SK-N-SH treated with all-trans-retinoic acid at 6 μM for 48 hours (cell line): ENCODE measurements around the gene NAPSA.

Source experiments
- ARNTL ChIP-seq: fragments of 450-650 bp; formaldehyde crosslinking; IDR thresholded peaks from 2 replicates; pipeline ENCODE4 v1.5.0; 2020; ENCODE audit warnings: low read depth, mild to moderate bottlenecking, moderate library complexity, borderline replicate concordance
- BACH2 ChIP-seq: fragments of 250-450 bp; sonication (Bioruptor Pico); IDR thresholded peaks from 2 replicates; pipeline ENCODE4 v1.9.0; 2021; ENCODE audit warnings: mild to moderate bottlenecking, borderline replicate concordance
- CREB5 ChIP-seq: fragments of 250-450 bp; sonication (Bioruptor Pico); IDR thresholded peaks from 2 replicates; pipeline ENCODE4 v1.5.1; 2020; ENCODE audit warnings: low read depth, mild to moderate bottlenecking, moderate library complexity
- ESRRG ChIP-seq: fragments of 250-450 bp; sonication (Bioruptor Pico); IDR thresholded peaks from 2 replicates; pipeline ENCODE4 v1.6.1; 2021; ENCODE audit warnings: mild to moderate bottlenecking
- GLIS3 ChIP-seq: fragments of 250-450 bp; sonication (Bioruptor Pico); IDR thresholded peaks from 2 replicates; pipeline ENCODE4 v1.5.0; 2020; ENCODE audit warnings: mild to moderate bottlenecking, moderate library complexity
- OSR1 ChIP-seq: fragments of 250-450 bp; sonication (Bioruptor Pico); IDR thresholded peaks from 2 replicates; pipeline ENCODE4 v1.8.0; 2022; ENCODE audit warnings: moderate library complexity, mild to moderate bottlenecking, inconsistent platforms
- PATZ1 ChIP-seq: fragments of 250-450 bp; sonication (Bioruptor Pico); IDR thresholded peaks from 2 replicates; pipeline ENCODE4 v1.8.0; 2020; ENCODE audit warnings: mild to moderate bottlenecking, moderate library complexity, borderline replicate concordance
- POU6F1 ChIP-seq: fragments of 250-450 bp; sonication (Bioruptor Pico); IDR thresholded peaks from 2 replicates; pipeline ENCODE4 v1.8.0; 2021; ENCODE audit warnings: low read depth, mild to moderate bottlenecking, moderate library complexity, borderline replicate concordance
- SNAI2 ChIP-seq: fragments of 250-450 bp; sonication (Bioruptor Pico); IDR thresholded peaks from 2 replicates; pipeline ENCODE4 v1.5.0; 2020; ENCODE audit warnings: mild to moderate bottlenecking, moderate library complexity
- ZFP3 ChIP-seq: fragments of 250-450 bp; sonication (Bioruptor Pico); IDR thresholded peaks from 2 replicates; pipeline ENCODE4 v1.5.0; 2020; ENCODE audit warnings: mild to moderate bottlenecking, moderate library complexity
- ZFP30 ChIP-seq: fragments of 450-650 bp; formaldehyde crosslinking; IDR thresholded peaks from 2 replicates; pipeline ENCODE4 v1.5.0; 2022; ENCODE audit warnings: mild to moderate bottlenecking, moderate library complexity
- ZNF565 ChIP-seq: fragments of 450-650 bp; formaldehyde crosslinking; conservative IDR thresholded peaks from 2 replicates; pipeline ENCODE4 v1.5.0; 2020; ENCODE audit warnings: low read depth, mild to moderate bottlenecking, moderate library complexity
- ZNF70 ChIP-seq: fragments of 450-650 bp; formaldehyde crosslinking; IDR thresholded peaks from 2 replicates; pipeline ENCODE4 v1.5.0; 2020; ENCODE audit warnings: mild to moderate bottlenecking, moderate library complexity
- ZNF8 ChIP-seq: fragments of 450-650 bp; formaldehyde crosslinking; IDR thresholded peaks from 2 replicates; pipeline ENCODE4 v1.5.0; 2020; ENCODE audit warnings: mild to moderate bottlenecking, moderate library complexity

GRCh38 chr19:50380137-50380536 lies 14.7 kb upstream of the NAPSA start:
- TF ChIP-seq POU6F1 = no peak
- no peak for TF ChIP-seq ZFP30 (CRISPR knock-in tag)
- TF ChIP-seq ZNF8 = no peak
- TF ChIP-seq CREB5 (CRISPR knock-in tag) = no peak
- TF ChIP-seq SNAI2 = no peak
- TF ChIP-seq ARNTL (CRISPR knock-in tag) = no peak
- no peak for TF ChIP-seq OSR1 (CRISPR knock-in tag)
- TF ChIP-seq ESRRG (CRISPR knock-in tag) = no peak
- TF ChIP-seq GLIS3 (CRISPR knock-in tag) = no peak
- TF ChIP-seq ZNF70 = no peak
- TF ChIP-seq PATZ1 = no peak
- TF ChIP-seq BACH2 (CRISPR knock-in tag) = no peak
- no peak for TF ChIP-seq ZFP3 (CRISPR knock-in tag)
- no peak for TF ChIP-seq ZNF565 (CRISPR knock-in tag)
